ENCODE results near the gene LPIN1.
"Not testable (repeated sequence)": the region's sequence is repeated elsewhere in the genome, so short reads cannot be mapped to it uniquely, and the experiment has no call there.

LPIN1 gene

GRCh38 chr2:11788461-11789124 lies 42.2 kb downstream of the LPIN1 start:
- no peak for DNase-seq

GRCh38 chr2:11789243-11789642 lies 42.8 kb downstream of the LPIN1 start:
- no peak for DNase-seq

- DNase-seq = no peak
Measured at GRCh38 chr2:11790228-11790627, 43.8 kb downstream of the LPIN1 start.

DNA sequence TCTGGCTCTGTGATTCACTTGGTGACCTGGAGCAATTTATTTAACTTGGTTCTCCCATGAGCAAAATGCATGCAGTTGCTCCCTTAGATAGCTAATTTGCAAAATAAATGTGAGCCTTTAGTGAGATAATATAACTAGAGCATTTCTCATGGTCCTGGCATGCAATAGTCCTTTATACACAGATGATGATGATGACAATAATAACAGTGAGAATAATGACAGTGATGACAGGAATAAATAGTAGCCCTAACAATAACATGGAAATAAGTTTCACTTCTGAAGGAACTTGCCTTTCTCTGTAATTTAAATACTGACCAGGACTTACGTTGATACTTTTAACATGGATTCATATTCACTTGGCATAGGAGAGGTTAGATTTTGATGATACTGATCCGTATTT lies 49.2 kb downstream of the LPIN1 start:
- peak; percentile 41 for DNase-seq

DNA sequence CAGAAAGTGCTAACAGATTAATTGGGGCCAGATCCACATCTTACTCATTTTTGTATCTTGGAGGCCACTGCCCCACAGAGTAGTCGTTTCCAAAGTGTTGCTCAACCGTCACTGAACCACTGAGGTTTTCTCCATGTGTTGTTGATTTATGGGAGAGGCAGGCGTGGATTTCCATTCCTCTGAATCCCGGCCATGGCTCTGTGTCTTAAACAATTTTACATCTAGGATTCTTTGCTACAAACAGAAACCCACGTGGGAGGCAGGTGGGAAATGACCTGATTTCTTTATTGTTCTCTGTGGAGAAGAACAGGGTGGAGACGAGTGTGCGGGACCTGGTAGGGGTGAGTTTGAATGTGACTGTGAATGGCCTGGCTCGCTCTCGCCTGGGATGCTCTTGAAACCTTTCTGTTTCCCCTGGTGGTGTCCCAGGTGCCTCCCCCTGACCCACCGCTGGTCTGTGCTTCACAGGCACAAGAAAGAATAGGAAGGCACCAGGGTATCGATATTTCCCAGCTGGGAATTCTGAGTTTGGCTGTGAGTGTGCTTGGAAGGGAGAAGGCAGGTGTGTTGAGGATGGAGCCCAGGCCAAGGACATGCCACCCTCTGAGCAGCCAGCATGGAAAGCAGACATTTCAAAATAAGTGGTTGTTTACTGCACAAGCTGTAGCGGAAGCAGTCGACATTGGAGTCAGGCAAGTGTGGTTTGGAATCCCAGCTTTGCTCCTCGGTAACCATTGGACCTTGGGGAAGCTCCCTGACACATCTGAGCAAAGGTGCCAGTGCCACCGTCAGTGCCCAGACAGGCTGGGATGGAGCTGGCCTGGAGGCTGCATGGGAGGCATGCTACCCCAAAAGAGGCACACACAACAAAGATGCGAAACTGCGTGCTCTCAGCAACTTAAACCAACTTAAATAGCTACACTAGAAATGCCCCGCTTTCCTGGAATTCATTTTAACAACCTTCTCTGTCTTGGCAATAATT lies 50.0 kb downstream of the LPIN1 start:
- peak; percentile 94 for DNase-seq

GRCh38 chr2:11797846-11798245 lies 51.4 kb downstream of the LPIN1 start:
- no peak for DNase-seq

GRCh38 chr2:11798701-11799435 lies 52.4 kb downstream of the LPIN1 start:
- peak; percentile 54 for DNase-seq

- no peak for DNase-seq
Measured at GRCh38 chr2:11799826-11800225, 53.4 kb downstream of the LPIN1 start.

GRCh38 chr2:11802782-11803191 lies 56.4 kb downstream of the LPIN1 start:
- peak; percentile 68 for DNase-seq

DNA sequence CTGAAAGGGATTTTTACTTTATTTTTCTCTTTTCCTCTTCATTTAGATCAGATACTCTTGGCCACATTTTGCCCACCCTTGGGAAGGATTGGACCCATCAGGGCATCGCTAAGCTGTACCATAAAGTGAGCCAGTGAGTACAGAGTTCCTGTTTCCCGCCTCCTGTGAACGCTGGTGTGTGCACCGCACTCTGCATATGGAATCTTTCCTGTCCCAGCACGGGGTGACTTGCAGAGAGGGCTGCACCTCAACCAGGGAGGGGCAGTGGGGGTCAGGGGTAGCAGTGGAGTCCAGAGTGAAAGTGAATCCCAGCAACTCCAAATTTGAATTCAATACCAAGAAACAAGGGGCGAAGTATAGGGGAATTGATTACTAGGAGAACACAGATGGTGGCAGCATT lies 58.6 kb downstream of the LPIN1 start:
- no peak for DNase-seq

- DNase-seq = no peak
Measured at GRCh38 chr2:11805920-11806319, 59.5 kb downstream of the LPIN1 start.

GRCh38 chr2:11807156-11808015 lies 61.0 kb downstream of the LPIN1 start:
- no peak for DNase-seq

- no peak for DNase-seq
Measured at GRCh38 chr2:11808016-11808400, 61.6 kb downstream of the LPIN1 start.

DNA sequence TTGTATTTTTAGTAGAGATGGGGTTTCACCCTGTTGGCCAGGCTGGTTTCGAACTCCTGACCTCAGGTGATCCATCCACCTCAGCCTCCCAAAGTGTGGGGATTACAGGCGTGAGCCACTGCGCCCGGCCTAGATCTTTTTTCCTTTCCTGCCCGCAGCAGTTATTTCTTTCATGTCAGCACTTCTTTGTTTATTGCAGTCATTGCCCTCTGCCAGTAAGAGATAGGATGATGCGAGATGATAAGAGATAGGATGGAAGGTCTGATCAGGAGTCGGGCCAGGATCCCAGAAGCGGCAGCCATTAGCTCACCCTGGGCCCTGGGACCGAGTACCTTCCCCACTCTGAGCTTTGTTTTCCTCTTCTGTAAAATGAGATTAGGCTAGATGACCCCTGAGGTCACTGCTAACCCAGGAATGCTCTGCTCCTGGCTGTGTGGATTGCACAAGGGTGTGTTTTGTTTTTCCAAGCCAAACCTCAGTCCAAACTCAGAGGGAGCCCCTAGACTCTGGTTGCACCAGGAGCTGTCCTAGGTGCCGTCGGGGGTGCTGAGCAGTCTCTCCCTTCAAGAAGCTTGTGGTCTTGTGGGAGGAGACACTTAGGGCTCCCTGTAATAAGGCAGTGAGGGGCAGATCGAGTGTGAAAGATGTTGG lies 63.3 kb downstream of the LPIN1 start:
- DNase-seq = no peak

DNA sequence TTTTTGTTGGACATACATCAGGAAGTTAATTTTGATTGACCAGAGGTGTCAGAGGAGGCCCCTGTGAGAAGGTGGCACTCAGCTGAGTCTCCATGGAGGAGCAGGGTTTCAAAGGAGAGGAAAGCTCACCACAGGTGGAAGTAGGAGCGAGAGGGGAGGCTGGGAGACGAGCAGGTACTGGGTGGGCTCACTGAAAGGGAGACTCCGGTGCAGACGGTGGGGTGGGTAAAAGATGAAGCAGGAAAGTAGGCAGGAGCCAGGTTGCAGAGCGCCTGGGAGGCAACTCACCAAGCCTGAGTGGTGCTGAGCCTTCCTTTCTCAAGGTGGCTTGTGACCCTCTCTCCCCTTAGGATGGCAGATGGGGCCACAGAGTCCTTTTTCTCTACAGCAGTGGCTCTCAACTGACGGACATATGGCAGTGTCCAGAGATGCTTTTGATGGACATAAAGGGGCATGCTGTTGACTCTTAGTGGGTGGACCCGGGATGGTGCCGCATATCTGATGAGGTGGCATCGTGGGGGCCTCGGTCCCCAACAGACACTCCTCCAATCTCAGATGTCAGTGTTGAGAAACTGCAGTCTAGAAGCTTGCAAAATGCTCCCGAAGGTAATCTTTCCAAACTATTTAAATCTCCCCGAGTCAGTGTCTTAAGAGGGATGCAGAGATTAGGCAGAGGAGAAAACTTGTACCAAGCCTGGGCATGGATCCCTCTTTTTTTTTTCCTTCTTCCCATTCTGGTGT lies 64.0 kb downstream of the LPIN1 start:
- no peak for DNase-seq

- DNase-seq = no peak
Measured at GRCh38 chr2:11811036-11811654, 64.7 kb downstream of the LPIN1 start.

DNA sequence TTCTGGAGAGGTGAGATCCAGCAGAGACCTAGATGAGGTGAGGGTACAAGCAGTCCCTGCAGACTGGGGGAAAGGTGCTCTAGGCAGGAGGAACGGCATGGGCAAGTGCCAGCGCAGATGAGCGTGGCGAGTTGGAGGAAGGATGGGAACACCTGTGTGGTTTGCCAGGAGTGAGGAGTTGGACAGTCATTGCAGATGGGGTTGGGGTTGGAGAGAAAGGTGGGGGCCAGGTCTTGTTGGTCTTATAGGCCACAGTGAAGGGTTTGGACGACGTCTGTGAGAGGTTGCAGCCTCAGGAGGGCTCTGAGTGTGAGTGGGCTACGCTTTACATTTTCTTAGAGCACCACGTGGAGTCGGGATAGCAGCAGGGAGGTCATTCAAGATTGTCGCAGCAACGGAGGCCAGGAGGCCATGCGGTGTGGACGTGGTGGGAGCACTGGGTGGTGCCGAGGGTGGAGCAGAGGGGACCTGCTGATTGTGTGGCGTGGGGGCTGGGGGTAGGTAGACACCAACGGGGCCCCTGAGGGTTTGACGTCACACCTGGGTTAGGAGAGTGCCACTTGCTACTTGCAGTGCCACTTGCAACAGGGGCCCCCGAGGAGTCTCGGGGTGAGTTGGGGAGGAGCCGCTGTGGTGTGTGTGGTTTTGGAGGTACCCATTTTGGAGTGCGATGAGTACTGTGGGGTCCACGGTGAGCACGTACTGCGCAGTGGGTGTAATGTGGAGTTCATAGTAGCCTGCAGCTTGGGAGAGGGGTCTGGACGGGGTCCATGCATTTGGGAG lies 66.2 kb downstream of the LPIN1 start:
- DNase-seq = no peak

DNA sequence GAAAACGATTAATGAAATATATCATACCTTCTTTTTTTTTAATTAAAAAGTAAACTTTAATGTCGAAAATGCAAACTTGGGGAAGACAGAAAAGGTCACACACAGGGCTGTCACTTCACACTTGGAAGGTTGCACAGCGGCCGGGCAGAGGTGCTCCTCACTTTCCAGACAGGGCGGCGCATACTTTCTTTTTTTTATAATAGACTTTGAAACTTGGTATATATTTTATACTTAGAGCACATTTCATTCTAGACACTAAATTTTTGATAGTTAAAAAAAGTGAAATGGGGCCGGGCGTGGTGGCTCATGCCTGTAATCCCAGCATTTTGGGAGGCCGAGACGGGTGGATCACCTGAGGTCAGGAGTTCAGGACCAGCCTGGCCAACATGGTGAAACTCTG lies 66.9 kb downstream of the LPIN1 start:
- not testable (repeated sequence) for DNase-seq

DNA sequence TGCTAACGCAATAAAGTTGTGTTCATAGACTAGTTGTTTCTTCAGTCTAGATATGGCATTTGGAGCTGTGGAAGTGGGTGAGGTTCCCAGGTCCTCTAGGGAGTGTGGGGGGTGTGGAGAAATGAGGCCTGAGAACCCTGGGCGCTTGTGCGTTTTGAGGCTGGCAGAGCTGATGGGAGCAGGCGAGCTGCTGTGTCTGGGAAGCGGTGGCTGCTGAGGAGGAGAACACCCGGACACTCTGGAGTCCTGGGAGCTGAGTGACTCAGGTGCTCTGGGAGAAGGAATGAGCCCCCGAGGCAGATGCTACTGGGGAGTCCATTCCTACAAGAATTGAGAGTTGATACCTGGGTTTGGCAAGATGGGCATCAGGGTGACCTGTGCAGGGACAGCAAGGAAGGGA lies 67.5 kb downstream of the LPIN1 start:
- DNase-seq = no peak

- DNase-seq = no peak
Measured at GRCh38 chr2:11814979-11815510, 68.6 kb downstream of the LPIN1 start.
